ENCODE measurements around the gene GRPEL2.

- TF ChIP-seq, protein P1, sequence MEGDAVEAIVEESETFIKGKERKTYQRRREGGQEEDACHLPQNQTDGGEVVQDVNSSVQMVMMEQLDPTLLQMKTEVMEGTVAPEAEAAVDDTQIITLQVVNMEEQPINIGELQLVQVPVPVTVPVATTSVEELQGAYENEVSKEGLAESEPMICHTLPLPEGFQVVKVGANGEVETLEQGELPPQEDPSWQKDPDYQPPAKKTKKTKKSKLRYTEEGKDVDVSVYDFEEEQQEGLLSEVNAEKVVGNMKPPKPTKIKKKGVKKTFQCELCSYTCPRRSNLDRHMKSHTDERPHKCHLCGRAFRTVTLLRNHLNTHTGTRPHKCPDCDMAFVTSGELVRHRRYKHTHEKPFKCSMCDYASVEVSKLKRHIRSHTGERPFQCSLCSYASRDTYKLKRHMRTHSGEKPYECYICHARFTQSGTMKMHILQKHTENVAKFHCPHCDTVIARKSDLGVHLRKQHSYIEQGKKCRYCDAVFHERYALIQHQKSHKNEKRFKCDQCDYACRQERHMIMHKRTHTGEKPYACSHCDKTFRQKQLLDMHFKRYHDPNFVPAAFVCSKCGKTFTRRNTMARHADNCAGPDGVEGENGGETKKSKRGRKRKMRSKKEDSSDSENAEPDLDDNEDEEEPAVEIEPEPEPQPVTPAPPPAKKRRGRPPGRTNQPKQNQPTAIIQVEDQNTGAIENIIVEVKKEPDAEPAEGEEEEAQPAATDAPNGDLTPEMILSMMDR (IDR thresholded peaks at IDR 0.05): no peak
- no peak for TF ChIP-seq POLR2A (IDR thresholded peaks at IDR 0.05)
Measured at GRCh38 chr5:149397530-149397929, 52.2 kb downstream of the GRPEL2 start.
